Epithelial cell of proximal tubule (primary cell): ENCODE data around the gene SORCS1. TPM values are rescaled to one million over a fixed set of nuclear protein-coding genes. Genes with fewer than 3 reads are reported as not detected.

Experiments
- DNase-seq: peaks from one replicate; pipeline ENCODE4 v3.0.0-alpha.2; 2011; ENCODE audit warnings: low read depth
- H3K4me3 ChIP-seq: 2 replicates; pipeline ENCODE4 v1.5.1; 2011; ENCODE audit warnings: low read depth, mild to moderate bottlenecking, low read length
- total RNA-seq: library from RNA; depleted of rRNA; stranded (reverse); fragments of >200 nt; gene quantifications from 2 replicates; pipeline ENCODE4 v1.2.3, GENCODE V29; 2015
- TF ChIP-seq, protein P1 (sequence below): conservative IDR thresholded peaks from 2 replicates; pipeline ENCODE4 v1.5.1; 2012; ENCODE audit warnings: low read depth, mild to moderate bottlenecking, low read length

The SORCS1 gene
- total RNA-seq, 1 donor from 2014 or later: 0.06 TPM

DNA sequence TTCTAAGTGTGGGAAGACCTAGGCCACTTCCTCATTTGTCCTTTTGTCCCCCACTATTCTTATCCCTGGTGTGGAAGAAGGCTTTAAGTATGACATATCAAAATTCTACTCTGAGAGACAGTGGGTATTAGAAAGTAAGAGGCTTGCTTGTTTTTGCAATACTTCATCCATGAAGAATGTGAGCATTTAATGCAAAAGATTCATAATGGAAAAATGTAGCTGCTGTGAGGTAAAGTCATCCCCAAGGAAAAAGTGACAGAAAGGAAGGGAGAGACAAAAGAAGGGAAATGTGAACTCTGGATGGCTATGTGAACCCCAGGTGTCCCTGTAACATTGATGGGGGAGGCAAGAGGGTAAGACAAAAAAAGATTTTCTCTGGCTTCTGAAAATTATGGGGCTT, 607.5 kb downstream of the SORCS1 start:
- no peak for DNase-seq
- H3K4me3 ChIP-seq: no peak overlapping the region
- TF ChIP-seq, protein P1, sequence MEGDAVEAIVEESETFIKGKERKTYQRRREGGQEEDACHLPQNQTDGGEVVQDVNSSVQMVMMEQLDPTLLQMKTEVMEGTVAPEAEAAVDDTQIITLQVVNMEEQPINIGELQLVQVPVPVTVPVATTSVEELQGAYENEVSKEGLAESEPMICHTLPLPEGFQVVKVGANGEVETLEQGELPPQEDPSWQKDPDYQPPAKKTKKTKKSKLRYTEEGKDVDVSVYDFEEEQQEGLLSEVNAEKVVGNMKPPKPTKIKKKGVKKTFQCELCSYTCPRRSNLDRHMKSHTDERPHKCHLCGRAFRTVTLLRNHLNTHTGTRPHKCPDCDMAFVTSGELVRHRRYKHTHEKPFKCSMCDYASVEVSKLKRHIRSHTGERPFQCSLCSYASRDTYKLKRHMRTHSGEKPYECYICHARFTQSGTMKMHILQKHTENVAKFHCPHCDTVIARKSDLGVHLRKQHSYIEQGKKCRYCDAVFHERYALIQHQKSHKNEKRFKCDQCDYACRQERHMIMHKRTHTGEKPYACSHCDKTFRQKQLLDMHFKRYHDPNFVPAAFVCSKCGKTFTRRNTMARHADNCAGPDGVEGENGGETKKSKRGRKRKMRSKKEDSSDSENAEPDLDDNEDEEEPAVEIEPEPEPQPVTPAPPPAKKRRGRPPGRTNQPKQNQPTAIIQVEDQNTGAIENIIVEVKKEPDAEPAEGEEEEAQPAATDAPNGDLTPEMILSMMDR: no peak

DNA sequence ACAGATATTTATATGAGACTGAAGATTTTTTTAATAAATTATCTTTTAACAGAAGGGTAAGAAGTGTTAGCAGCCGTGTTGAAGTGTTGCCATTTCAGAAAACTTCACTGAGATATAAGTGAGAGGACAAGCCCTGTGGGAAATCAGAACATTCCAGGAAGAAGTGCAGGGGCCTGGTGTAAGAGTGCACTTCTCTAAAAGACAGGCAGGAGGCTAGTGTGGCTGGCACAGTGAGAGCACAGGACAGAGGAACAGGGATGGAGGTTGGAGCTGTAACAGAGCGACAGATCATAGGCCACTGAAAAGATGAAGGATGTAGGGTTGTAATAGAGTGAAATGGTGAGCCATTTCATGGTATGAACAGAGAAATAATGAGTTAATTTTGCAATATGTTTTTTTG, 608.9 kb downstream of the SORCS1 start:
- TF ChIP-seq, protein P1: peak; percentile 23
- DNase-seq: no peak
- H3K4me3 ChIP-seq: no peak overlapping the region

DNA sequence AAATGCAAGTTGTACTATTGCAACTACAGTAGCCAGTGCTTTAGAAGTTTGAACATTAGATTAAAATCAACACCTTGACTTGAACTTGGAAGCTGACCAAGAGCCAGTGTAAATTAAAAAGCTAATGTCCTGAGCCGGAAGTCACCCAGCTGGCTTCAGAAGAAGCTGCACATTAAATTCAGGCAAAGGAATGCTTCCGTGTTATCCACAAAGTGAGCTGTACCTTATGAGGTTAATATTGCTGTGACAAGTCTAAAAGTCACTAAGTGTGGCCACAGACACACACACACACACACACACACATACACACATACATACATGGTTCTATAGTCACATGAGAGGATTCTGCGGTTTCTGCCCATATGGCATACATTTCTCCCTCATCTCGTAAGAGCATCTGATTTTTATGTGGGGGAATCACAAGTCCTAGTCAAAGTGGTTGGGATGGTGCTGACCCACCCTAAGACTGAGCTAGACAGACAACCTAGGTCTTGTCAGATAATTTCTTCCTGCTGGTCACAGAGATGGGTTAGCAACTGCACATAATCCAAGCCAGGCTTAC, 612.9 kb downstream of the SORCS1 start:
- TF ChIP-seq, protein P1: no peak
- H3K4me3 ChIP-seq: no peak overlapping the region
- DNase-seq: no peak

DNA sequence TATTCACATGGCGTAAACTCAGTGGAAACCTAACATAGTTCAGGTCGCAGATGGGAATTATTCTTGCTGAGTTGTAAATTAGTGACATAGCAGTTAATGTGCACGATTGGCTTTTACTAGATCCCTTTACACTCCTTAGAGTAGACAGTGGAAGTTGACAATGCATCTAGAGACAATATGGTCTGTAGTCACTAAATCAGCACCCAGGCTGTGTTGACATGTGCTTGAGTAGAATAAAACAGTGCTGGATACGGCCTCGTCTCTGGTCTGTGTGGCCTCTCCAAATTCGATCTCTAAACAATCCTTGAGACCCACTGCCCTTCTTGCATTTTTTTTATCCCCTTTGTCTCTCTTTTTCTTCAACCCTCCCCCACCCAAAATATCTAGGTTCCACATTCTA, 615.7 kb downstream of the SORCS1 start:
- no peak for DNase-seq
- TF ChIP-seq, protein P1: no peak

DNA sequence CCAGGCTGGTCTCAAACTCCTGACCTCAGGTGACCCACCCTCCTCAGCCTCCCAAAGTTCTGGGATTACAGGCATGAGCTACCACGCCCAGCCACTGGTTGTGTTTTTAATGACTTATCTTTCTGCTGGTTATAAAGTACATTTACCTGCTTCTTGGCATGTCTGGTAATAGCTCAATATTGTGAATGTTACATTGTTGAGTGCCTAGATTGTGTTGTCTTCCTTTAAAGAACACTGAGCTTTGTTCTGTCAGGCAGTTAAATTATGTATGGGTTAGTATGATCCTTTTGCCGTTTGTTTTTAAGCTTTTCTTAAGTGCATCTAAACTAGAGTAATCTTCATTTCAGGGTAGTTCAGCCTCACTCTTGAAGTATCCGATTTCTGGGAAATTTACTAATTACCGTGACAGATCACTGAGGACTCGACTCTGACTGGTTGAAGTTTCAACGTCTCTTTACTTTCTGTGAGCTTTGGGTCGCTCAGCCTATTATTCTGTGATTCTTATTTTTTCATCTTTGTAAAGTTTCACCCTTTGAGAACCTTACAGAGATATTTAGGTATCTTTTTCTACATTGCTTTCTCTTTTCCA, 617.4 kb downstream of the SORCS1 start:
- no peak overlapping the region for H3K4me3 ChIP-seq
- DNase-seq: no peak
- TF ChIP-seq, protein P1: no peak

More for the DNA sequence above, 615.7 kb downstream of the SORCS1 start:
- no peak overlapping the region for H3K4me3 ChIP-seq

DNA sequence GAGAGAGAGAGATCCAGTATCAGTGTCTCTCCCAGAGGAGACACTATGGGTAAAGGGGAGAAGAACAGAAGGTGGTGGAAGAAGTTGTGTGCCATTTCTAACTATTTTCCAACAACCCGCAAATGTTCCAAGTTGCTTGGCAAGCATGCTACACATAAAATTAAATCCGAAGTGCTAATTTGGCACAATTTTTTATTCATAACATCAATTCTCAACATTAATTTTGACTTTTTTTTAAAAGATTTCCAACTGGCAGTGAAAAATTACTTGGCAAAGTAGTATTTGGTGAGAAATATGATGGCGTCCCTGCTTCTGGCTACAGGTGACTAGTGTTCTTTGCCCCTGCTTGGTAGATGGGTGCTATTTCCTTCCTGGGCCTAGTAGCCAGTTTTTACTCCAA, 622.0 kb downstream of the SORCS1 start:
- no peak for DNase-seq
- TF ChIP-seq, protein P1: no peak
- H3K4me3 ChIP-seq: no peak overlapping the region

DNA sequence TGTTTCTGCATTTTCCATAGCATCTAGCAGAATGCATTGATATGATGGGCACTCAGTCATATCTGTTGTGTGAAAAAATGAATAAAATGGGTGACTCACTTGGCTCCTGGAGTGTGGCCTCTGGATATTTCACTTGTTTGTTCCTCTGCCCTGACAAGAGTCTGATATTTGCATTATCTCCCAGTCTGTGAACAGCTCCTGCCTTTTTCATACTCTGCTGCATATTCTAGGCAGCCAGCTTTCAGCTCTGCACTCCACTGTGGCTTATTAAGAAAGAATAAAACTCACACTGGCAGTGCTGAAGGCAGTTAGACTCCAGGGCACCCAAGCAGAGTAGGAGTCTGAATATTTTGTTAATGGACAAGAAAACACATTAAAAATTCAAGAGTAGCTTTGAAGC, 623.9 kb downstream of the SORCS1 start:
- DNase-seq: no peak
- H3K4me3 ChIP-seq: no peak overlapping the region
- TF ChIP-seq, protein P1: no peak
